Measurements from ENCODE around the gene VKORC1. TPM values are rescaled to one million over a fixed set of nuclear protein-coding genes. Genes with fewer than 3 reads are reported as not detected.

The VKORC1 gene
- total and polyA plus RNA-seq, 8 donors: 62.0 to 102 (median 64.8) TPM

DNA sequence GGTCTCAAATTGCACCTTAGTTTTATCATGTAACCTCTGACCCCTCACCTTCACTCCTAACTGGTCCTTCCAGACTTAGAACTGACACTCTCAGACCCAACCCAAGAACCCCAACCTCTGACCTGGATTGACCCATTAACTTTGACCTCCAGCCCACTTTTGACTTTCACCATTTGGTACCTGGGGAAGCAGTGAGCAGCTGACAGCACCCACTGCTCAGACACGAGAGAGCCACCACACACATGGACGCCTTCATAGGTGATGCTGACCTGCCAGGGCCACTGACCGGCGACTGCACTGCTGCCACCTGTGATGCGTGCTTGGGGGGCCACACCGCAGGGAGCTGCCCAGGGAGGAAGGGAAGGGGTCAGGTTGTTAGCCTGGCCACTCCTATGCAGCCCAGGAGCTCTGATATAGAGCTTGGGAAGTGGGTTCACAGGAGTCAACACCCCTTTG is 38.5 kb upstream of the VKORC1 start:
- H3K9me3 ChIP-seq: no peaks in the 10 kb centered on the region
- no peak overlapping the region for H3K27ac ChIP-seq
- peaks cover 0 to 8% of the 10 kb centered on the region in 2 donors for H3K27me3 ChIP-seq
- TF ChIP-seq, protein P1, sequence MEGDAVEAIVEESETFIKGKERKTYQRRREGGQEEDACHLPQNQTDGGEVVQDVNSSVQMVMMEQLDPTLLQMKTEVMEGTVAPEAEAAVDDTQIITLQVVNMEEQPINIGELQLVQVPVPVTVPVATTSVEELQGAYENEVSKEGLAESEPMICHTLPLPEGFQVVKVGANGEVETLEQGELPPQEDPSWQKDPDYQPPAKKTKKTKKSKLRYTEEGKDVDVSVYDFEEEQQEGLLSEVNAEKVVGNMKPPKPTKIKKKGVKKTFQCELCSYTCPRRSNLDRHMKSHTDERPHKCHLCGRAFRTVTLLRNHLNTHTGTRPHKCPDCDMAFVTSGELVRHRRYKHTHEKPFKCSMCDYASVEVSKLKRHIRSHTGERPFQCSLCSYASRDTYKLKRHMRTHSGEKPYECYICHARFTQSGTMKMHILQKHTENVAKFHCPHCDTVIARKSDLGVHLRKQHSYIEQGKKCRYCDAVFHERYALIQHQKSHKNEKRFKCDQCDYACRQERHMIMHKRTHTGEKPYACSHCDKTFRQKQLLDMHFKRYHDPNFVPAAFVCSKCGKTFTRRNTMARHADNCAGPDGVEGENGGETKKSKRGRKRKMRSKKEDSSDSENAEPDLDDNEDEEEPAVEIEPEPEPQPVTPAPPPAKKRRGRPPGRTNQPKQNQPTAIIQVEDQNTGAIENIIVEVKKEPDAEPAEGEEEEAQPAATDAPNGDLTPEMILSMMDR (IDR thresholded peaks at IDR 0.05): no peak
- ATAC-seq (no peak), DNase-seq (peak in 1 of 4 donors; percentile 63)
- peak overlapping the region in 1 of 2 donors; percentile 42 for H3K4me3 ChIP-seq
- H3K36me3 ChIP-seq: peaks cover 0 to 35% of the 10 kb centered on the region in 2 donors
- intact Hi-C loops (cut with DNase I): no loop called here
- H3K4me1 ChIP-seq: peaks cover 12 to 66% of the 10 kb centered on the region in 2 donors

DNA sequence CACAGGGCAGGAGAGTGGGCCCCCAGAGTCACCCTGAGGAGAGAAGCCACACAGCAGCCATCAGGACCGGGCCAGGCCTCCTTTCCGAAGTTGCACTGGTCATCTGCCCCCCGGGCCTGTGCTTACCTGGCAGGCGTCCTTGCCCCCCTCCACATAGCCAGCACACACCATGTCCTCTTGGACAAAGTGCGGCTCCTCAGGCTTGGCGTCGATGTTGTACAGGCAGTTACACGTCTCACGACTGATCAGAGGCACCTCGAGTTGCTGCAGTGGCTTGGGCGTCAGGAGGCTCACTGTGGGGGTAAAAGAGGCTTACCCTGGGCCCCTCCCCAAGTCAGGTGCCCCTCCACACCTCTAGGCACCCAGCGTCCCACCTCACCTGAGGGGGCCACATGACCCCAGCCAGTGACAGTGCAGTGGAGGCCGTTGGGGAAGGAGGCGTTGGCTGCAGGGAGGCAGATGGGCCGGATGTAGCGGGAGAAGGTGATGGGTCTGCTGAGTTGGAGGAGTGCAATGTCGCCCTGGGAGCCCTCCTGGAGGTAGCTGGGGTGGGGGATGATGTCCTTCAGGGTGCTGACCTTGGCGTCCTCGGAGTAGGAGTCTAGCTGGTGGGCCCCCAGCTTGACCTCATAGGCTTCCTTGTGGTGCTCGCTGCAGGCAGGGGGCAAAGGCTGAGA is 37.8 kb upstream of the VKORC1 start:
- DNase-seq: peak in 1 of 4 donors; percentile 34
- Histone ChIP-seq H3K27ac (no peak overlapping the region), H3K36me3 (peaks cover 0 to 42% of the 10 kb centered on the region in 2 donors), H3K27me3 (peaks cover 0 to 8% of the 10 kb centered on the region in 2 donors), H3K4me3 (no peak overlapping the region), H3K9me3 (no peaks in the 10 kb centered on the region), H3K4me1 (peaks cover 17 to 72% of the 10 kb centered on the region in 2 donors)
- TF ChIP-seq, protein P1 (IDR thresholded peaks at IDR 0.05): no peak
- ATAC-seq: no peak
- intact Hi-C loops (cut with DNase I): no loop called here

DNA sequence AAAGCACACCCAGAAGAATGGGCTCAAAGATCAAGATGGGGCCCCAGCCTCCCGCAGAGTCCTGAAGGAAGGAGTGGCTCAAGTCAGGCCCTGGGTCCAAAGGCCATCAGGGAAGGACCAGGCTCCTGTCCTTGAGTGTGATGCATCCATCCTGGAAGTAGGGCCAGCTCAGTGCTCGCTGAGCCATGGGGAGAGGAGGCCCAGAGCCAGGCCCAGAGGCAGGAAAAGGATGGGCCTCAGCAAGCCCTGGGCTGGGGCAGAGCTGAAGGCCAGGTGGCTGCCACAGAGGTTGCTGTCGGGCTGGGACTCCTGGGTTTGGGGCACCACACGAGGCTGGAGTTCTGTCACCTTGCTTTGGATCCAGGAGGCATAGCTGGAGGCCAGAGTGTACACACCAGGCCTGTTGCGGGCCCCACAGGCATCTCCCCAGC is 37.3 kb upstream of the VKORC1 start:
- peaks cover 0 to 47% of the 10 kb centered on the region in 2 donors for H3K36me3 ChIP-seq
- peaks cover 17 to 78% of the 10 kb centered on the region in 2 donors for H3K4me1 ChIP-seq
- intact Hi-C loops (cut with DNase I): no loop called here

DNA sequence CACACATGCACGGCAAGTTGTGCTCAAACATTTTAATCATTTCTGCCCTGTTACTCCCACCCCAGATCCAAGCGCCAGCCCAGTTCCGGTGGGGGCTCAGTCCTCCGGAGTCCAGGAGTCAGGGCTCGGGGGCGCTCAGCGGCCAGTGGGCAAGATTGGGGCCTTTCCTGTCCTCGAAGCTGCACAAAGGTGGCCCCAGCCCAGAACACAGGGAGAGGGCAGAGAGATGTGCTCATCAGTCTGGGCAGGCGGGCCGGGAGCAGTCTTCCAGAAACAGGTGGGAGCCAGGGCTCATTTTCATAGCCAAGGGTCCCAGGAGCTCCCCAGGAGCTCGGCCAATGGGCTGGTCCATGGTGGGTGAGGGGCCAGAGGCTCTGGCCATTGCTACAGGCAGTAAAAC is 36.8 kb upstream of the VKORC1 start:
- no peak for DNase-seq
- Histone ChIP-seq H3K27me3 (peaks cover 0 to 8% of the 10 kb centered on the region in 2 donors), H3K27ac (peak overlapping the region; percentile 27 to 97), H3K4me3 (no peak overlapping the region), H3K36me3 (peaks cover 0 to 47% of the 10 kb centered on the region in 2 donors), H3K9me3 (no peaks in the 10 kb centered on the region), H3K4me1 (peaks cover 17 to 83% of the 10 kb centered on the region in 2 donors)
- ATAC-seq: no peak
- TF ChIP-seq, protein P1 (IDR thresholded peaks at IDR 0.05): no peak
- intact Hi-C loops (cut with DNase I): no loop called here

More for the DNA sequence above, 37.3 kb upstream of the VKORC1 start:
- Histone ChIP-seq H3K27me3 (peaks cover 0 to 8% of the 10 kb centered on the region in 2 donors), H3K4me3 (no peak overlapping the region), H3K9me3 (no peaks in the 10 kb centered on the region), H3K27ac (peak overlapping the region in 1 of 2 donors; percentile 27)
- DNase-seq (peak in 1 of 4 donors; percentile 73), ATAC-seq (no peak)
- TF ChIP-seq, protein P1 (IDR thresholded peaks at IDR 0.05): no peak

DNA sequence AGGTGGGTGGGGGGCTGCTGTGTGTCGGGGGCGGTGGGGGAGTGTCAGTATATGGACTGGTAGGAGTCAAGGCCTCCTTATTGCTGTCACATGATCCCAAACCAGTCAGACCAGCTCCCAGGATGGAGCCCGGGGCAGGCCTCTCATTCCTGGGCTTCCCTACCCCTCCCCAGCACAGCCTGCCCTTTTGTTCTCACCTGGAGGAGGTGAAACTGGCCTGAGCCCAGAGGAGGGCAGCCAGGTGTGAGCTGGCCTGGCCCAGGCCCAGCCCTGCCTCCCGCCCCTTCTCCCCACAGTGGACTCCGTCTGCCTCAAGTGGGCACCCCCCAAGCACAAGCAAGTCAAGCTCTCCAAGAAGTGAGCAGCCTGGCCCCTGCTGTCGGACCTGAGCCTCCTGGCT is 36.3 kb upstream of the VKORC1 start:
- H3K27me3 ChIP-seq: peaks cover 0 to 8% of the 10 kb centered on the region in 2 donors

More for the DNA sequence above, 36.3 kb upstream of the VKORC1 start:
- ATAC-seq (peak; percentile 54), DNase-seq (peak in 3 of 4 donors; percentile 88 to 90 (median 90))
- peaks cover 17 to 85% of the 10 kb centered on the region in 2 donors for H3K4me1 ChIP-seq
- no peaks in the 10 kb centered on the region for H3K9me3 ChIP-seq
- H3K27ac ChIP-seq: peak overlapping the region; percentile 90 to 97
- H3K4me3 ChIP-seq: no peak overlapping the region
- TF ChIP-seq, protein P1 (IDR thresholded peaks at IDR 0.05): no peak
- H3K36me3 ChIP-seq: peaks cover 0 to 47% of the 10 kb centered on the region in 2 donors
- intact Hi-C loops (cut with DNase I): no loop called here
